B cell (primary cell): ENCODE results near the gene SENP1.

Experiments
- CTCF ChIP-seq: fragments of 200-600 bp; IDR thresholded peaks from one replicate; pipeline ENCODE4 v1.8.0; 2022; ENCODE audit warnings: antibody characterized with exemption, mild to moderate bottlenecking
- EZH2 ChIP-seq: IDR thresholded peaks from 2 replicates; pipeline ENCODE4 v1.6.1; 2012; ENCODE audit warnings: borderline replicate concordance, low read depth, mild to moderate bottlenecking, moderate library complexity, low read length; ENCODE audit not compliant: insufficient read depth, poor library complexity, severe bottlenecking

- no peak for TF ChIP-seq CTCF
- TF ChIP-seq EZH2 = no peak
These were observed 45.4 kb upstream of the SENP1 start for GRCh38 chr12:48151103-48151771.
